ENCODE measurements around the gene RPP25. TPM values are rescaled to one million over a fixed set of nuclear protein-coding genes. Genes with fewer than 3 reads are reported as not detected.
A peak's percentile ranks its signal among the peaks of the same experiment; 100 is the strongest.

RPP25 gene
- 1 to 10 TPM; 6.5 to 7.2 TPM for total RNA-seq

GRCh38 chr15:74956648-74957475 is at the start of gene RPP25:
RPP25 (minus strand) TSS chr15:74956772; CDS start chr15:74956583, 189 bp downstream.
- DNase-seq, result peak; percentile 78
- CTCF ChIA-PET, result interaction anchor here (0.8 to 2.7 kb wide), 12 partner anchors 14 to 247 kb away, joined by 3 to 9 read pairs (median 4); partner anchors contain the start of gene C15orf39
- Mint-ChIP-seq H3K4me1 (ENCODE audit: low read depth) (peaks cover 50% of the 10 kb centered on the region), H3K4me3 (peak within 1 kb of the TSS; percentile 70), H3K27me3 (ENCODE audit: low read depth) (peaks cover 44% of the 10 kb centered on the region), H3K27ac (peak within 1 kb of the TSS; percentile 39), H3K36me3 (ENCODE audit: low read depth) (peaks cover 3% of the 10 kb centered on the region), H3K9me3 (ENCODE audit: insufficient read depth) (no peaks in the 10 kb centered on the region)
- POLR2A ChIA-PET, result interaction anchor here (0.6 to 1.5 kb wide), 7 partner anchors 18 to 622 kb away, joined by 3 to 4 read pairs (median 4); partner anchors contain the start of genes C15orf39, FAM219B, PPCDC and PTPN9
- ATAC-seq, result peak; percentile 95

- DNase-seq, result no peak
- POLR2A ChIA-PET, result no interaction called here
- no peak overlapping the region for H3K27ac Mint-ChIP-seq
- no peaks in the 10 kb centered on the region for H3K36me3 Mint-ChIP-seq (ENCODE audit: low read depth)
- ATAC-seq, result no peak
- H3K4me1 Mint-ChIP-seq (ENCODE audit: low read depth), result peaks cover 4% of the 10 kb centered on the region
- no peak overlapping the region for H3K4me3 Mint-ChIP-seq
- H3K9me3 Mint-ChIP-seq (ENCODE audit: insufficient read depth), result no peaks in the 10 kb centered on the region
- peaks cover 12% of the 10 kb centered on the region for H3K27me3 Mint-ChIP-seq (ENCODE audit: low read depth)
- CTCF ChIA-PET, result no interaction called here
These were observed 45.8 kb upstream of the RPP25 start for GRCh38 chr15:75002398-75002797.

GRCh38 chr15:75001310-75001709 is 44.7 kb upstream of the RPP25 start:
- POLR2A ChIA-PET, result no interaction called here
- Mint-ChIP-seq H3K27me3 (ENCODE audit: low read depth) (peaks cover 23% of the 10 kb centered on the region), H3K27ac (no peak overlapping the region), H3K9me3 (ENCODE audit: insufficient read depth) (no peaks in the 10 kb centered on the region), H3K4me3 (no peak overlapping the region), H3K36me3 (ENCODE audit: low read depth) (no peaks in the 10 kb centered on the region), H3K4me1 (ENCODE audit: low read depth) (peaks cover 4% of the 10 kb centered on the region)
- DNase-seq (no peak), ATAC-seq (no peak)
- CTCF ChIA-PET, result no interaction called here

GRCh38 chr15:74997543-74997942 is 41.0 kb upstream of the RPP25 start:
- H3K36me3 Mint-ChIP-seq (ENCODE audit: low read depth), result no peaks in the 10 kb centered on the region
- no peak overlapping the region for H3K27ac Mint-ChIP-seq
- H3K27me3 Mint-ChIP-seq (ENCODE audit: low read depth), result peaks cover 28% of the 10 kb centered on the region
- no peaks in the 10 kb centered on the region for H3K9me3 Mint-ChIP-seq (ENCODE audit: insufficient read depth)
- H3K4me3 Mint-ChIP-seq, result no peak overlapping the region
- CTCF ChIA-PET, result no interaction called here
- DNase-seq (no peak), ATAC-seq (no peak)
- POLR2A ChIA-PET, result no interaction called here
- H3K4me1 Mint-ChIP-seq (ENCODE audit: low read depth), result peaks cover 12% of the 10 kb centered on the region

GRCh38 chr15:74997141-74997540 is 40.6 kb upstream of the RPP25 start:
- Mint-ChIP-seq H3K4me3 (no peak overlapping the region), H3K27ac (no peak overlapping the region), H3K9me3 (ENCODE audit: insufficient read depth) (no peaks in the 10 kb centered on the region), H3K4me1 (ENCODE audit: low read depth) (peaks cover 12% of the 10 kb centered on the region), H3K36me3 (ENCODE audit: low read depth) (no peaks in the 10 kb centered on the region), H3K27me3 (ENCODE audit: low read depth) (peaks cover 28% of the 10 kb centered on the region)
- no peak for ATAC-seq
- ChIA-PET CTCF (no interaction called here), POLR2A (no interaction called here)
- no peak for DNase-seq

GRCh38 chr15:74995779-74996765 is 39.5 kb upstream of the RPP25 start:
- peaks cover 12% of the 10 kb centered on the region for H3K4me1 Mint-ChIP-seq (ENCODE audit: low read depth)
- no peaks in the 10 kb centered on the region for H3K36me3 Mint-ChIP-seq (ENCODE audit: low read depth)
- DNase-seq, result no peak
- ChIA-PET POLR2A (no interaction called here), CTCF (interaction anchor here (1.3 to 2.1 kb wide), 4 partner anchors 29 to 361 kb away, joined by 3 to 5 read pairs (median 4); no protein-coding TSS in a partner anchor)
- H3K27ac Mint-ChIP-seq, result no peak overlapping the region
- no peak for ATAC-seq
- H3K27me3 Mint-ChIP-seq (ENCODE audit: low read depth), result peaks cover 31% of the 10 kb centered on the region
- peak overlapping the region; percentile 62 for H3K4me3 Mint-ChIP-seq
- H3K9me3 Mint-ChIP-seq (ENCODE audit: insufficient read depth), result no peaks in the 10 kb centered on the region

- H3K4me1 Mint-ChIP-seq (ENCODE audit: low read depth), result peaks cover 14% of the 10 kb centered on the region
- ATAC-seq, result peak; percentile 98
- H3K9me3 Mint-ChIP-seq (ENCODE audit: insufficient read depth), result no peaks in the 10 kb centered on the region
- CTCF ChIA-PET, result interaction anchor here (0.7 to 2.1 kb wide), 6 partner anchors 16 to 361 kb away, joined by 3 to 5 read pairs (median 4); no protein-coding TSS in a partner anchor
- POLR2A ChIA-PET, result interaction anchor here (0.8 kb wide), 1 partner anchor 17 kb away, joined by 3 read pairs; no protein-coding TSS in a partner anchor
- no peaks in the 10 kb centered on the region for H3K36me3 Mint-ChIP-seq (ENCODE audit: low read depth)
- H3K27me3 Mint-ChIP-seq (ENCODE audit: low read depth), result peaks cover 36% of the 10 kb centered on the region
- no peak within 1 kb of the TSS for H3K27ac Mint-ChIP-seq
- DNase-seq, result peak; percentile 97
- peak within 1 kb of the TSS; percentile 62 for H3K4me3 Mint-ChIP-seq
These were observed 38.7 kb upstream of the RPP25 start, which contains the start of gene SCAMP5 for GRCh38 chr15:74995182-74995778. SCAMP5 (plus strand) TSS chr15:74995563; CDS start chr15:75011840, 16,277 bp downstream.

GRCh38 chr15:74994685-74995084 is 38.1 kb upstream of the RPP25 start:
- DNase-seq (no peak), ATAC-seq (no peak)
- no peaks in the 10 kb centered on the region for H3K36me3 Mint-ChIP-seq (ENCODE audit: low read depth)
- H3K27me3 Mint-ChIP-seq (ENCODE audit: low read depth), result peaks cover 36% of the 10 kb centered on the region
- H3K27ac Mint-ChIP-seq, result no peak overlapping the region
- peak overlapping the region; percentile 62 for H3K4me3 Mint-ChIP-seq
- POLR2A ChIA-PET, result interaction anchor here (0.8 kb wide), 1 partner anchor 16 kb away, joined by 3 read pairs; no protein-coding TSS in a partner anchor
- H3K9me3 Mint-ChIP-seq (ENCODE audit: insufficient read depth), result no peaks in the 10 kb centered on the region
- CTCF ChIA-PET, result interaction anchor here (0.7 to 2.1 kb wide), 5 partner anchors 16 to 360 kb away, joined by 3 to 5 read pairs (median 4); no protein-coding TSS in a partner anchor
- peaks cover 14% of the 10 kb centered on the region for H3K4me1 Mint-ChIP-seq (ENCODE audit: low read depth)

GRCh38 chr15:74994236-74994635 is 37.7 kb upstream of the RPP25 start:
- Mint-ChIP-seq H3K27me3 (ENCODE audit: low read depth) (peaks cover 37% of the 10 kb centered on the region), H3K9me3 (ENCODE audit: insufficient read depth) (no peaks in the 10 kb centered on the region), H3K36me3 (ENCODE audit: low read depth) (no peaks in the 10 kb centered on the region), H3K4me3 (no peak overlapping the region), H3K27ac (no peak overlapping the region), H3K4me1 (ENCODE audit: low read depth) (peaks cover 14% of the 10 kb centered on the region)
- ATAC-seq (no peak), DNase-seq (no peak)
- ChIA-PET POLR2A (no interaction called here), CTCF (interaction anchor here (0.7 to 1.9 kb wide), 3 partner anchors 15 to 360 kb away, joined by 3 to 5 read pairs (median 4); no protein-coding TSS in a partner anchor)

- ATAC-seq (no peak), DNase-seq (no peak)
- no peak overlapping the region for H3K27ac Mint-ChIP-seq
- ChIA-PET POLR2A (no interaction called here), CTCF (no interaction called here)
- no peaks in the 10 kb centered on the region for H3K9me3 Mint-ChIP-seq (ENCODE audit: insufficient read depth)
- no peaks in the 10 kb centered on the region for H3K36me3 Mint-ChIP-seq (ENCODE audit: low read depth)
- peaks cover 14% of the 10 kb centered on the region for H3K4me1 Mint-ChIP-seq (ENCODE audit: low read depth)
- H3K4me3 Mint-ChIP-seq, result no peak overlapping the region
- peaks cover 28% of the 10 kb centered on the region for H3K27me3 Mint-ChIP-seq (ENCODE audit: low read depth)
These were observed 36.0 kb upstream of the RPP25 start for GRCh38 chr15:74992619-74993018.

GRCh38 chr15:74989527-74989926 is 33.0 kb upstream of the RPP25 start:
- Mint-ChIP-seq H3K36me3 (ENCODE audit: low read depth) (no peaks in the 10 kb centered on the region), H3K27ac (no peak overlapping the region)
- POLR2A ChIA-PET, result no interaction called here

More at GRCh38 chr15:74989527-74989926, 33.0 kb upstream of the RPP25 start:
- Mint-ChIP-seq H3K4me3 (no peak overlapping the region), H3K9me3 (ENCODE audit: insufficient read depth) (no peaks in the 10 kb centered on the region), H3K27me3 (ENCODE audit: low read depth) (peaks cover 18% of the 10 kb centered on the region), H3K4me1 (ENCODE audit: low read depth) (peaks cover 5% of the 10 kb centered on the region)
- DNase-seq (no peak), ATAC-seq (no peak)
- CTCF ChIA-PET, result no interaction called here
